Measurements from ENCODE around the gene MISP.

- TF ChIP-seq, protein P1, sequence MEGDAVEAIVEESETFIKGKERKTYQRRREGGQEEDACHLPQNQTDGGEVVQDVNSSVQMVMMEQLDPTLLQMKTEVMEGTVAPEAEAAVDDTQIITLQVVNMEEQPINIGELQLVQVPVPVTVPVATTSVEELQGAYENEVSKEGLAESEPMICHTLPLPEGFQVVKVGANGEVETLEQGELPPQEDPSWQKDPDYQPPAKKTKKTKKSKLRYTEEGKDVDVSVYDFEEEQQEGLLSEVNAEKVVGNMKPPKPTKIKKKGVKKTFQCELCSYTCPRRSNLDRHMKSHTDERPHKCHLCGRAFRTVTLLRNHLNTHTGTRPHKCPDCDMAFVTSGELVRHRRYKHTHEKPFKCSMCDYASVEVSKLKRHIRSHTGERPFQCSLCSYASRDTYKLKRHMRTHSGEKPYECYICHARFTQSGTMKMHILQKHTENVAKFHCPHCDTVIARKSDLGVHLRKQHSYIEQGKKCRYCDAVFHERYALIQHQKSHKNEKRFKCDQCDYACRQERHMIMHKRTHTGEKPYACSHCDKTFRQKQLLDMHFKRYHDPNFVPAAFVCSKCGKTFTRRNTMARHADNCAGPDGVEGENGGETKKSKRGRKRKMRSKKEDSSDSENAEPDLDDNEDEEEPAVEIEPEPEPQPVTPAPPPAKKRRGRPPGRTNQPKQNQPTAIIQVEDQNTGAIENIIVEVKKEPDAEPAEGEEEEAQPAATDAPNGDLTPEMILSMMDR (IDR thresholded peaks at IDR 0.05), result no peak
- no peak for TF ChIP-seq POLR2AphosphoS5 (IDR thresholded peaks at IDR 0.05)
These were observed 28.3 kb upstream of the MISP start for GRCh38 chr19:722553-723101.
